ELF-1 (cell line): ENCODE results near the gene ITFG2.
A peak's percentile ranks its signal among the peaks of the same experiment; 100 is the strongest.
"Not testable (repeated sequence)": the region's sequence is repeated elsewhere in the genome, so short reads cannot be mapped to it uniquely, and the experiment has no call there.

Experiments
- DNase-seq: peaks from one replicate; pipeline ENCODE4 v3.0.0-alpha.2; 2016; ENCODE audit warnings: low read depth, low spot score

ITFG2 gene

GRCh38 chr12:2812290-2813213, at the start of gene ITFG2:
Gene ITFG2, plus strand, starts transcription at chr12:2812668. Its CDS starts 93 bp downstream, at chr12:2812761.
- DNase-seq, result peak; percentile 99

GRCh38 chr12:2764398-2764797, 48.1 kb upstream of the ITFG2 start:
- no peak for DNase-seq

GRCh38 chr12:2765052-2765451, 47.4 kb upstream of the ITFG2 start:
- no peak for DNase-seq

GRCh38 chr12:2765608-2766007, 46.9 kb upstream of the ITFG2 start:
- DNase-seq, result no peak

GRCh38 chr12:2768224-2768961, 44.1 kb upstream of the ITFG2 start:
- no peak for DNase-seq

- DNase-seq, result peak; percentile 28
Observed at GRCh38 chr12:2769866-2770533, 42.5 kb upstream of the ITFG2 start.

- DNase-seq, result not testable (repeated sequence)
Observed at GRCh38 chr12:2770544-2770943, 41.9 kb upstream of the ITFG2 start.

GRCh38 chr12:2772370-2772769, 40.1 kb upstream of the ITFG2 start:
- DNase-seq, result no peak

- DNase-seq, result no peak
Observed at GRCh38 chr12:2773199-2773875, 39.1 kb upstream of the ITFG2 start.

- DNase-seq, result no peak
Observed at GRCh38 chr12:2775431-2775830, 37.0 kb upstream of the ITFG2 start.

- no peak for DNase-seq
Observed at GRCh38 chr12:2776129-2776806, 36.2 kb upstream of the ITFG2 start.

GRCh38 chr12:2779281-2779680, 33.2 kb upstream of the ITFG2 start:
- peak; percentile 42 for DNase-seq

GRCh38 chr12:2783936-2784600, 28.4 kb upstream of the ITFG2 start:
- peak; percentile 79 for DNase-seq

GRCh38 chr12:2785017-2785416, 27.5 kb upstream of the ITFG2 start:
- no peak for DNase-seq

GRCh38 chr12:2791089-2791488, 21.4 kb upstream of the ITFG2 start:
- no peak for DNase-seq

- DNase-seq, result no peak
Observed at GRCh38 chr12:2792671-2793500, 19.6 kb upstream of the ITFG2 start.

GRCh38 chr12:2793561-2793960, 18.9 kb upstream of the ITFG2 start:
- DNase-seq, result no peak

GRCh38 chr12:2794191-2794735, 18.2 kb upstream of the ITFG2 start:
- DNase-seq, result no peak

- DNase-seq, result peak; percentile 90
Observed at GRCh38 chr12:2794736-2795289, 17.7 kb upstream of the ITFG2 start, which contains the start of gene FKBP4. Gene FKBP4, plus strand, starts transcription at chr12:2794970. Its CDS starts 170 bp downstream, at chr12:2795140.
